ENCODE measurements around the gene C19orf12.

The C19orf12 gene

GRCh38 chr19:29662278-29662603 lies 52.8 kb downstream of the C19orf12 start:
- DNase-seq: no peak

- no peak for DNase-seq
Measured at GRCh38 chr19:29660835-29661234, 54.2 kb downstream of the C19orf12 start.

- DNase-seq: no peak
Measured at GRCh38 chr19:29658221-29658991, 56.7 kb downstream of the C19orf12 start.

GRCh38 chr19:29655648-29656335 lies 59.3 kb downstream of the C19orf12 start:
- no peak for DNase-seq

GRCh38 chr19:29653398-29653797 lies 61.7 kb downstream of the C19orf12 start:
- no peak for DNase-seq

GRCh38 chr19:29651622-29652394 lies 63.3 kb downstream of the C19orf12 start:
- no peak for DNase-seq

GRCh38 chr19:29650772-29651387 lies 64.2 kb downstream of the C19orf12 start:
- DNase-seq: no peak

All from suppressor macrophage treated with lipopolysaccharide for 1 hour (primary cell).